GM18502 (cell line): ENCODE results near the gene MPP2.
"Not testable (repeated sequence)": the region's sequence is repeated elsewhere in the genome, so short reads cannot be mapped to it uniquely, and the experiment has no call there.

Experiments
- ATAC-seq: cut with Tn5 transposase; IDR thresholded peaks from one replicate; pipeline ENCODE4 v1.9.1; 2021; ENCODE audit warnings: mild to moderate bottlenecking; ENCODE audit not compliant: unreplicated experiment, poor library complexity

MPP2 gene

DNA sequence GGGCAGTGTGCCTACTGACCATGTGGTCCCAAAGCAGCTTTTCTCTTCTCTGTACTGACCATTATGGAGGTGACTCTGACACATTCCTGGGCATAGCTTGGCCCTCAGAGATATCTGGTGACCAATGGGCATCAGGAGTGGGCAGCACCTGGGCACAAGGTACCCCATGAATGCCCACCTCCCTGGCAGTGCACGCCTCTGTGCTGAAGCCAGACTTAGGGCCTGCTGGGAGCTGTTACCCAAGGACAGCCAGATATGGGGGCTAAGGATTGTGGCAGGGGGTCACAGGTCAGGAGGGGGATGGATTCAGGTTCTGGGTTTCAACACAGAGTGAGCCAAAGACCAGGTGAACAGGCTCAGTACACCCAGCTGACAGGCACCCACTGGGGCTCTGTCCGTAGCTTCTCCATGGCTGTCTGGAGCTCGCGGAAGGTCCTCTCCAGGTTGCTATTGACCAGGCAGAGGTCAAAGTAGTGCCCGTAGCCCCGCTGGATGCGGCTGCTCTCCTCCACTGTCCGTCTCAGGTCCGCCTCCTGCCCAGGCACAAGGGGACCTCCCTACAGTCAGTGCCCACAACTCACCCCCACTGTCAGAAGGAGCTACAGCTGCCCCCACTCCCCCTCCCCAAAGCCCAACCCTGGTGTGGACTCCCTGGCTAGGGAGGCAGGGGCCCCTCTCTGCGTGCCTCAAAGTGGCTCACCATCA lies 29.7 kb downstream of the MPP2 start:
- ATAC-seq = no peak

DNA sequence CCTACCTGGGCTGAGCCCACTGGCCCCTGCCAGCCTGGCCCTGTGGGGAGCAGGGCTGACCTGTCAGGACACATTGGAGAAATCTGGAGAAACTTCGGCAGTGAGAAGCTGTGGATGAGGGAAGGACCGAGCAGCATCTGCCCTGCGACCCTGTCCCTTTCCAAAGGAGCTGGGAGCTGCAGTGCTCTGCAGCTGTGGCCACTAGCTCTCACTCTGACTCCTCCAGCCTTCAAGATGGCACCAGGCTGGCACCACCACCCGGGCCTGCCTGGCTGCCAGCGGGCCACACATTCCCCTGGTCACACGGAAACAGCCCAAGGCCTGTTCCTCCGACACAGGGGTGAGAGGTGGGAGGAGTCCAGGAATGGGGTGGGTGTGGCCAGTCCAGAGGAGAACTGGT lies 30.3 kb downstream of the MPP2 start:
- no peak for ATAC-seq

DNA sequence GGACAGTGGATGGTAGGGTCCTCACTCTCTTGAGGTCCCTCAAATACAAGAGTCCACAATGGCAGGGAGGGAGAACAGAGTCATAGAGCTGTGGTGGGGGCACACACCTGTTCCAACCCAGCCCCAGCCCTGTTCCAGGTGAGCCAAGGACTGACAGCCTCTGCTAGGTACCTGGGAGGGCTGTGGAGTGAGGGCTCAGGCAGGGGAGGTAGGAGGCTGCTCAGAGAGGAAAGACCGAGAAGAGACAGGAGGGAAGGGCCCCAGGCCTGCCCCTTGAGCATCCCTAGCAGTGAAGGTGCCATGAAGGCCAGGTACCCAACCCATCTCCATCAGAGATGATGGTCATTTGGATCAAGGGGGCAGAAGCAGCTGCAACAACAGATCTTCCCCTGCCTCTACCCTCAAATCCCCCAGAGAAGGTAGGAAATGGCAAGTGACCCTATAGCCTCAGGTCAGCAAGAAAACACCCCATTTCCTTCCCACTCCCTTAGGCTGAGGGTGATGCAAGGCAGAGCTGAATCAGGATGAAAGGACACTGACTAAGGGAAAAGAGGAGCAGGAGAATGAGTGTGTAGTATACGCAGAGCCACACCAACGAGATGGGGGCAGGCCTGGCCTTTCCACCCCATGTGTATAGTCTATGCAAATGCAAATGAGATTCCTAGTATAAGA lies 31.7 kb downstream of the MPP2 start:
- ATAC-seq = no peak

DNA sequence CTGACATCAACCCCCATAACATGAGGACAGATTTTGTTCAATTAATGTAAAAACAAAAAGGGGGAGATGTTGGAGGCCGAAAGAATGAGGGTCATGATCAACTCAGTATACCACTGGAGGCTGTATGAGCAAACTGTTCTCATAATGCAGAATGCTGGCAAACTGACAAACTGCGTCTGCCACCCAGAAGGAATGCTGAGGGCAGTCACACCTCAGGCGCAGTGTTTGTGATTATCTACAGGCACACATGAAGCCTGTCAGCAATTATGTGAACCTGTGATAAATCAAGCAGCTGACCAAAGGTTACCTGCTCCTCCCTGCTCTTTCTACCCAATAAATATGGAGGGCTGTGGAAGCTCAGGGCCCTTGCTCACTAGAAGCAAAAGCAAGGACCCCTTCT lies 33.0 kb downstream of the MPP2 start:
- ATAC-seq = no peak

DNA sequence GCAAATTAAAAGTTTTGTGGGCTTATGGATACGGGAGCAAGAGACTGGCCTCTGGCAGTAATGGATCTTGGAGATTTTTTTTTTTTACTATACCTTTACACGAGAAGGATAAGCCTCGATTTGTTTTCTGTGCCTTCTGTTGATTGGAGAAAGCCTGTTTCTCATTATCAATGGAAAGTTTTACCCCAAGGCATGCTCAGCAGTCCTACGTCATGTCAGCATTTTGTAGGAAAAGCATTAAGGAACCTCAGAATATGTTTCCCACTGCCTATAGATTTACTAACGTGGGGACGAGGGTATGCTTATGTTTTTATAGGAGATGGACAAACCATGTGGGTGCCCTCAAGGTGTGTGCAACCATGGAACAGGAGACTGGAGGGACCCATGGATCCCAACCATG lies 33.5 kb downstream of the MPP2 start:
- no peak for ATAC-seq

GRCh38 chr17:43873091-43873490 lies 34.2 kb downstream of the MPP2 start:
- ATAC-seq = no peak

DNA sequence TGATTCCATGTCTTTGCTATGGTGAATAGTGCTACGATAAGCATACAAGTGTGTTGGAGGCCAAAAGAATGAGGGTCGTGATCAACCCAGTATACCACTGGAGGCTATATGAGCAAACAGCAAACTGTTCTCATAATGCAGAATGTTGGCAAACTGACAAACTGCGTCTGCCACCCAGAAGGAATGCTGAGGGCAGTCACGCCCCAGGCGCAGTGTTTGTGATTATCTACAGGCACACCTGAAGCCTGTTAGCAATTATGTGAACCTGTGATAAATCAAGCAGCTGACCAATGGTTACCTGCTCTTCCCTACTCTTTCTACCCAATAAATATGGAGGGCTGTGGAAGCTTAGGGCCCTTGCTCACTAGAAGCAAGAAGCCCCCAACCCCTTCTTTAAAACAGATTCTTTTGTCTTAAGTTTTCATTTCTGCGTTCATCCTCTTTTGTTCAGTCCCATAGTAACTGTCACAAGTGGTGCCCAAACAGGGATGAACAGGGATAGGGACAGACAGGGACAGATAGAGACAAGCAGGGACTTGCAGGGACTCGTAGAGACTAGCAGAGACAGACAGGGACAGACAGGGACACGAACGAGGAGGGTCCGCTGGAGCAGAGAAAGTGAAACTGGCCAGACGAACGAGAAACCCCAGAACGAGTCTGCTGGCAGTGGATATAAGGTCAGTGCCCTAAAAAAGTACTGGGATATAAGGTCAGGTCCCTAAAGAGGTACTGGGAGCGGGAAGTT lies 35.2 kb downstream of the MPP2 start:
- ATAC-seq = no peak

GRCh38 chr17:43869031-43869430 lies 38.3 kb downstream of the MPP2 start:
- ATAC-seq = not testable (repeated sequence)

DNA sequence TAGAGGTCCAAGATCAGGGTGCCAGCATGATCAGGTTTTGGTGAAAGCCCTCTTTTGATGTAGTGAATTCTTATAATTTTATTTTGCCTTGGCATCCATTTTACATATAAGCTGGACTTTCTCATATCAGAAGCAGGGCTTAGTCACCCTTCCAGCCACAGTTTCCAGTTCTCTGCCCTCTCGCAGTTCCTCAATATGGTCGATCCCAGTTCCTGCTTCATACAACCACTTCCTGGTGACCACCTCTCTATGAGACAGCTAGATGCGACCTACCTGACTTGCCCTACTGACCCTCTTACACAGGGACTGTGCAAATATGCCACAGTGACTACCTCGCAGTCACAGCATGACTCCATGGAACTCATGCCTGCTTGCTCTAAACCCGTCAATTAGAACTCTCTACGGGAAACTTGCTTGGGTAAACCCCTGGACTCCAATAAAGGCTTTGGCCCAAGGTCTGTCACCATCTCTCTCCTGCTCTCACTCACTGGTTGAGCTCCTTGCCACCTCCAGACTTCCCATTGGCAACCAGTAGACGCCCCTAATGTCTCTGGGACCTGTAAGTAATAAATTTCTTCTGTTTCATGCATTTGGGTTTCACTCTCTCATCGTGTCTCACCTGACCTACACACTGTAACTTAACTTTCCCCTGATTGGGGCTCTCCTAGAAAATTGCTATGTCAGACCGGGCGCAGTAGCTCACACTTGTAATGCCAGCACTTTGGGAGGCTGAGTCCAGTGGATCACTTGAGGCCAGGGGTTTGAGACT lies 38.9 kb downstream of the MPP2 start:
- no peak for ATAC-seq

DNA sequence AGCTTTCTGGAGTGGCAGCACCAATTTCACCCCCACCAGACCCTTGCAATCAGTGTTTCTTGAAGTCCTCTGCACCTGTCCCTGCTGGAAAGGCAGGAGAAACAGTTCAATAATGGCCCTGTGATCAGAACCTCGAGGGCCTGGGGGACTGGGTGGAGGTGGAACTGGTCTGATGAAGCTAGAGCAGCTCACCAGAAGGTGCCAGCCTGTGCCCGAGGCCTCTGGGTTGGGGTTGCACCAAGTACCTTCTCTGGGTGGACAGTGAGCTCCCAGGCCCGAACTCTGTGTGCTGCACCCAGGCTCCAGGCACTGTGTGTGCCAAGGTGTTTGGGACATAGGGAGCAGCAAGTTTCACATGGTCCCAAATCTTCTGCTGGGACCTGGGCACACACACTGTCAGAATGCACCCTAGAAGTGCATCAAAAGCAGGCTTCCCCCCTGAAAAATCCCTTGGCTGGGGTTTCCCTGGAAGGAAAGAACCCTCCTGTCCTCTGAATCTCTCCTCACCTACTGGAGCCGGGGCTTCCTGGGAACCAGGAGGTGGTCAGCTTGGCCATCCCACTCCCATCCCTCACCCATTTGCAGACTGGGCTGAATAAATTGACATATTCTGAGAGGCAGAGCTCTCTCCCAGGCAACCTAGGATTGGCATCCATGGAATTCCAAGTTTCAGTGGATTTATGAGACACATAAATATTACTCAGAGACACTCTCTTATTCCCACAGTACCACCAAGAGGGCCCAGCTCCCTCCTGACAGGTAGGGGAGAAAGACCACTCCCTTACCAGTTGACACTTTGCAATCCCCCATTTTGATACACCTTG lies 43.0 kb downstream of the MPP2 start:
- no peak for ATAC-seq

- no peak for ATAC-seq
Observed at GRCh38 chr17:43861960-43862359, 45.4 kb downstream of the MPP2 start.

DNA sequence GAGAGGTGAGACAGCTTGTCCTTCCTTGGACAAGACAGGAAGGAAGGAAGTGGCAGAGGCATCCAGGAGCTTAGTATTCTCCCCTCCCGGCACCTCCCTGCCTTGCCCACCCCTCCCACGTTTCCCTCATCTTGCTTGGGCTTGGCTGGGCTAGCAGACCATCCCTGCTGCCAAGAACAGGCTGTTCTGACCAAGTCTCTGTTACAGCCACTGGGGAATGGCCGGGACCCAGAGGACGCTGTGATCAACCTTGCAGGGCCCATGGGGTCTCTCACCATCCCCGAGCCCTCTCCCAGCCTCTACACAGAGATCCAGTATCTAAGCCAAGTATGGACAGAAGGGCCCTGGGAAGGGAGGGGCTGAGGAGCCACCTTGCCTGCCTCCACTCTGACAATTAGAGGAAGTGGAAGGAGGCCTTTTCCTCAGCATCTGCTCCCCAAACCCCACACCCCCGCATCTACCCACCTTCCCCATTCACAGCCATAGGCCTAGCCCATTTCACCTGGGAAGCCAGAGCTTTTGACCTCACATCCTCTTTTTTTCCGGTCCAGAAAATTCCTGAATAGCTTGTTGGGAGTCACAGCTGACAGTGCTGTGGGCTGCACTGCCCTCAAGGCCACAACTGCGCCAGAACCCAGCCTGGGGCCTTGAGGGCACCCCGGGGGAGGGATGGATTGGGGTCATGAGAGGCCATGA lies 46.3 kb downstream of the MPP2 start:
- ATAC-seq = no peak

DNA sequence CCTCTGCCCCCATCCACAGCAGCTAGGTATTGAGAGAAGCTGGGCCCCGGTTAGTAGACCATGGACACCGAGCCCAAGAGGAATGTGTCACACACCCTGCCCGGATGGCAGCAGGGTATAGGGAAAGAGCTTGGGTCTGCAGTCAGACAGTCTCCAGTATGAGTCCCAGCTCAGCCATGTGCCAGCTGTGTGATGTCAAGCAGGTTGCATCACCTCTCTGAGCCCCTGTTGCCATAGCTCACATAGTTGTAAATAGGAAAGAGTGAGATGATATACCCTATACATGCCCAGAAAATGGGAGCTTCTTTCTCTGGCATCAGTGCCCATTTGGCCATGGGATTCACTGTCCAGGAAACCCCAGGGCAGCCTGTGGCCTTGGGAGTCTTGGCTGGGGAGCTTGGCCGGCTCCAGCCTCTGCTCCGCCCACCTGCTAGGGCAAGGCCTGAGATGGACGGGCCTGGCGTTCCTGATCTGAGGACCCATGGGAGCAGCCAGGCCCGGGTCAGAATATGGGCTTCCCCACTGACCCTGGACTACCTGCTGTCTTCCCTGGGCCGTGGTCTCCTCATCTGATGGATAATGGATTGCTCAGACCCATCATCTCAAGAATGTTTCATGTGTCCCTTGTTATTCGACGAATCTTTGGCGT lies 47.1 kb downstream of the MPP2 start:
- no peak for ATAC-seq

DNA sequence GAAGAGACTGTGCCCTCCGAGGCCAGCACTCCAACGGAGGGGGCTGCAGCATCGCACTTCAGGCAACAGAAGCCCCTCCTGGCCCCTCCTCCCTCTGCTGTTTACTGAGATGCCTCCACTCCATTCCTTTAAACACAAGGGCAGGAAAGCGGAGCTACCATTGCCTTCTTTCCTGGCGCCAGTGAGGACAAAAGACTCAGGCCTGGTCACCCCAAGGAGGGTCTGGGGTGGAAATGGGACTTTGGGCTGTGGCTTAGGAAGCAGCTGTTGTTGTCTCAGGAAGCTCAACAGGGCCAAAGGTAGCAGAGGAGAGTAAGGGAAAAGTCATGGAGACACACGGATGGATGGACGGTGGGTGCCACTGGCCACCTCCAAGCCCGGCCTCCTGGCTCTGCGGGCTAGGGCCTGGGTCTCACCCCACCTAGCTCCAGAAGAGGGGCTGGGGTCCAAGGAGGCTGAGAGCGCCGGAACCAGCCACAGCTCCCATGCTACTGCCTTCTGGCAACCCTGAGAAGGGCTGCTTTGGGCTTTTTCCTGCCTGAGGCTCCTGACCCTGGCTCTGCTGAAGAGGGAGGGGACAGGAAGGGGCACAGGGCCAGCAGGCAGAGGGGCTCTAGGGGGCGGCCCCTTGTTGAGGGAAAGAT lies 49.3 kb downstream of the MPP2 start:
- no peak for ATAC-seq

- ATAC-seq = no peak
Observed at GRCh38 chr17:43857141-43857540, 50.2 kb downstream of the MPP2 start.

GRCh38 chr17:43856141-43856540 lies 51.2 kb downstream of the MPP2 start:
- no peak for ATAC-seq

DNA sequence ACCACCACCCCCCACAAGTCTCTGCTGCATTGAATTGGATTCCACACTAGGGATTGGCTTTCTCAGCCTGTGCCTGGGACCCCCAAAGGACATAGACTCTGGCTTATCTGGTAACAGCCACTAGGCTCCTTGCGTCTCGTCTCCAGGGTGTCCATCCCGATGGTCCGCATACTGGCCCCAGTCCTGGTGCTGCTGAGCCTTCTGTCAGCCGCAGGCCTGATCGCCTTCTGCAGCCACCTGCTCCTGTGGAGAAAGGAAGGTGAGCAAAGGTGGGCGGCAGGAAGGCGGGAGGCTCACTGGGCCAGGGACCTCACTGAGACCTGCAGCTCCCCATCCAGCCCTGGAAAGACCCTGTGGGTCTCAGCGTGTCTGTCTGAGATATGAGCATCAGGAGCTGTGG lies 52.3 kb downstream of the MPP2 start:
- ATAC-seq = no peak

DNA sequence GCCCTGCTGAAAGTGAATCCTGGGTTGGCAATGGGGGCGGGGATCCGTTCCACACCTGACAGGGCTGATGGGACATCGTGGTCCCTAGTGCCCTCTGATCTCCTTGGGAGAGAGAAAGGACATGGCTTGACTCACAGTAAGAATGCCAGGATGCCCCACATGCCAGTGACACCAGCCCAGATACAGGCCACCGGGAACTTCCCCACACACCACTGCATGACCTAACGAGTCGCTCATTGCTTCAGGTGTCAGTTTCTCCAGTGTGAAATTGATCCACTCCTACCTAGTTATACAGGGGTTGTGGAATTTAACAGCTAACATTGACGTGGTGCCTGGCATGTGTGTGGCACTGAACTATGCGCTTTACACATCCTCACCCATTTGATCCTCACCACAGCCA lies 52.8 kb downstream of the MPP2 start:
- no peak for ATAC-seq
